GM23248 (cell line): ENCODE data around the gene RFT1.

Experiments used
- EZH2 ChIP-seq: fragments of 200-600 bp; sonication (generic); IDR thresholded peaks from 2 replicates; pipeline ENCODE4 v1.6.1; 2018; ENCODE audit warnings: antibody characterized with exemption, mild to moderate bottlenecking; ENCODE audit not compliant: insufficient read depth, poor library complexity, severe bottlenecking
- EZH2phosphoT487 ChIP-seq: fragments of 200-600 bp; sonication (generic); IDR thresholded peaks from 2 replicates; pipeline ENCODE4 v1.6.1; 2018; ENCODE audit warnings: antibody characterized with exemption, moderate library complexity, mild to moderate bottlenecking, low read depth; ENCODE audit not compliant: insufficient read depth

- TF ChIP-seq EZH2 (no peak), EZH2phosphoT487 (no peak)
These were observed 15.5 kb upstream of the RFT1 start for GRCh38 chr3:53145713-53146080.
